ENCODE results near the gene SOX8.
"Not testable (repeated sequence)": the region's sequence is repeated elsewhere in the genome, so short reads cannot be mapped to it uniquely, and the experiment has no call there.

The SOX8 gene

DNA sequence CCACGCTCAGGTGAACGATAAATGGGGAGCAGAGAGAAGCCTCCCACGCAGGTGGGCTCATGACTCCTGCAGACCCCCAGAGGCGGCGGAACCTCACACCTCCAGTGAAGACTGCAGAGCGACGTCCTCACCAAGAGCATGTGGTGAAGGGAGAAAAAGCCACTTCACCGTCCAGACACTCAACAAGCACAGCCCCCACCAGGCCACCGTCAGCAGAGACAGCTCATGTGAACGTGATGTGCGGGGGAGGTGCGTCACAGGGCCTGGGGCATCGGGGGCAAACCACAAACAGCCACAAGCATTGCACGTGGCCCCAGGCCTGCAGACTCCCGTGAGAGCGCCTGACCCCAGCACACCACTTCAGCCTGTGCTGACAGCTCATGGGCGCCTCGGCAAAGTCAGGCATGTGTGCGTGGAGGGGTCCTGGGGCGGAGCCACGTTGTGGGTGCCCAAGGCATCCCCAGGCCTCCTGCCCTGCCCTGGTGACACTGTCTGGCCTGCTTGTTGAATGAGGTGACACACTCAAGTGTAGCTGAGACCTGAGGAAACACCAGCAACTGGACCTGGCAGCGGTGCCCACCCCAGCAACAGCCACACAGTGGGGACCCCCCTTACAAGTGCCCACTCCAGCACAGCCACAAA lies 29.8 kb upstream of the SOX8 start:
- TF ChIP-seq FOXA1 (IDR thresholded peaks at IDR 0.05) (no peak), ELF4 (IDR thresholded peaks at IDR 0.05) (no peak)
- ChIA-PET CTCF (no interaction called here), POLR2A (no interaction called here)
- no peak for DNase-seq (ENCODE audit: extremely low spot score)

GRCh38 chr16:952321-952720 lies 29.2 kb upstream of the SOX8 start:
- ChIA-PET CTCF (interaction anchor here (0.6 kb wide), 1 partner anchor 1929 kb away, joined by 4 read pairs; no protein-coding TSS in a partner anchor), POLR2A (no interaction called here)
- DNase-seq (ENCODE audit: extremely low spot score): no peak
- TF ChIP-seq L3MBTL2 (conservative IDR thresholded peaks at IDR 0.05) (no peak), FOXK2 (IDR thresholded peaks at IDR 0.05) (no peak), CTBP1 (IDR thresholded peaks at IDR 0.05; ENCODE audit: borderline replicate concordance) (no peak), LEF1 (IDR thresholded peaks at IDR 0.05; ENCODE audit: borderline replicate concordance) (no peak), SUZ12 (IDR thresholded peaks at IDR 0.05) (no peak), NFRKB (IDR thresholded peaks at IDR 0.05) (no peak), PKNOX1 (IDR thresholded peaks at IDR 0.05) (no peak), TARDBP (IDR thresholded peaks at IDR 0.05) (no peak)

DNA sequence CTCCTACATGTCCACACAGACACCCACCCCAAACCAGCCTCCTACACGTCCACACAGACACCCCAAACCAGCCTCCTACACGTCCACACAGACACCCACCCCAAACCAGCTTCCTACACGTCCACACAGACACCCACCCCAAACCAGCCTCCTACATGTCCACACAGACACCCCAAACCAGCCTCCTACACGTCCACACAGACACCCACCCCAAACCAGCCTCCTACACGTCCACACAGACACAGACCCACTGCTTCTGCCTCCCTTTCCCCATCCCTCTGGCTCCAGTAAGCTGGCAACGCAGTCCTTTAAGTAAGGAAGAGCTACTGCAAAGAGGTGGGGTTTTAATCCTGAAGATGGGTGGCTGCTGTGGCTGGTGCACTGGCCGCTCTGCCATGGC lies 27.8 kb upstream of the SOX8 start:
- CTCF ChIA-PET; POLR2A ChIA-PET; DNase-seq (ENCODE audit: extremely low spot score): not testable (repeated sequence)

GRCh38 chr16:955766-956165 lies 25.8 kb upstream of the SOX8 start:
- POLR2A ChIA-PET, CTCF ChIA-PET: not testable (repeated sequence)

GRCh38 chr16:959232-960040 lies 22.1 kb upstream of the SOX8 start:
- POLR2A ChIA-PET: no interaction called here
- TF ChIP-seq ELF4 (IDR thresholded peaks at IDR 0.05) (no peak), HDGF (IDR thresholded peaks at IDR 0.05; ENCODE audit: borderline replicate concordance) (no peak), PKNOX1 (IDR thresholded peaks at IDR 0.05) (no peak), FOXM1 (IDR thresholded peaks at IDR 0.05; ENCODE audit: borderline replicate concordance) (no peak), ZNF384 (IDR thresholded peaks at IDR 0.05) (no peak), L3MBTL2 (conservative IDR thresholded peaks at IDR 0.05) (no peak), SP1 (IDR thresholded peaks at IDR 0.05) (no peak), BHLHE40 (IDR thresholded peaks at IDR 0.05; ENCODE audit: borderline replicate concordance) (no peak), TARDBP (IDR thresholded peaks at IDR 0.05) (no peak)
- DNase-seq (ENCODE audit: extremely low spot score): no peak
- CTCF ChIA-PET: no interaction called here

More at GRCh38 chr16:955766-956165, 25.8 kb upstream of the SOX8 start:
- DNase-seq (ENCODE audit: extremely low spot score): not testable (repeated sequence)

GRCh38 chr16:962366-962765 lies 19.2 kb upstream of the SOX8 start:
- no peak for TF ChIP-seq TARDBP (IDR thresholded peaks at IDR 0.05)
- no peak for TF ChIP-seq FOXA1 (IDR thresholded peaks at IDR 0.05)
- TF ChIP-seq CTBP1 (IDR thresholded peaks at IDR 0.05; ENCODE audit: borderline replicate concordance): no peak
- TF ChIP-seq ARNT (IDR thresholded peaks at IDR 0.05): no peak
- TF ChIP-seq HDGF (IDR thresholded peaks at IDR 0.05; ENCODE audit: borderline replicate concordance): no peak
- no peak for TF ChIP-seq FOXK2 (IDR thresholded peaks at IDR 0.05)
- DNase-seq (ENCODE audit: extremely low spot score): no peak
- POLR2A ChIA-PET: no interaction called here
- CTCF ChIA-PET: no interaction called here

DNA sequence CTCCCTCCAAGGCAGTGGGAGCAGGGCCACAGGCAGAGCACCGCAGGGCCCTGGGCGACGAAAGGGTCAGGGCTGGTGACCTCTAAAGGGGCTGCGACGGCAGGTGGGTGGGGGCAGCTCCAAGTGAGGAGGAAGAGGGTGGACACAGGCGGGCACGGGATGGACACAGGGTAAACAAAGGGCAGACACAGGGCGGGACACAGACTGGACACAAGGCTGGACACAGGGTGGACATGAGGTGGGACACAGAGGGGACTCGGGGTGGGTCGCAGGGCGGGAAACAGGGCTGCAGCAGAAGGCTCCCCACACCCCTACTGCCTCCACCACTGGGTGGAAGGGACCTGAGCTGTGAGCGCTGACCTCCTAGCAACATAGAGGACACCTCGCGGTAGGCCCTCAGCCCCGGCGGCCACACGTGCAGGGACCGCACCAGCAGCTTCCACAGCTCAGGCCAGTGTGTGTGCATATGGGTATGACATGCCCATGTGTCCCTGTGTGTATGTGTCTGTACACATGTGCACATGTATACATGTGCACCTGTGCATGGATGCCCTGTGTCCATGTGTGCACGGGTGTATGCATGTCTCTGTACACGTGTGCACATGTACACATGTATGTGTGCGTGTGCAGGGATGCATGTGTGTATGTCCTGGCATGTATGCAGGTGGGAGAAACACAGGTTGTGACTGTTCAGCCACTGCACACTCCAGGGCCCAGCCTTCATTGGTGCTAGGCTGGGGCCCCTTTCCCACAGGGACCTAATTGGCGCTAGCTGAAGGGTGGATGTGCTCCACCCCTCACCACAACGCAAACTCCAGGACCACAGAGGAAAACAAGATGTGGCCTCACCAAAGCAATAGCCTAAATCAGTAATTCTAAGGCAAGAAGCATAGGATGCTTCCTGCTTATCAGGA lies 18.4 kb upstream of the SOX8 start:
- POLR2A ChIA-PET: no interaction called here
- TF ChIP-seq BHLHE40 (IDR thresholded peaks at IDR 0.05; ENCODE audit: borderline replicate concordance): no peak
- no peak for TF ChIP-seq L3MBTL2 (conservative IDR thresholded peaks at IDR 0.05)
- no peak for TF ChIP-seq FOXK2 (IDR thresholded peaks at IDR 0.05)
- no peak for TF ChIP-seq SP1 (IDR thresholded peaks at IDR 0.05)
- TF ChIP-seq ELF4 (IDR thresholded peaks at IDR 0.05): no peak
- no peak for DNase-seq (ENCODE audit: extremely low spot score)
- CTCF ChIA-PET: no interaction called here

DNA sequence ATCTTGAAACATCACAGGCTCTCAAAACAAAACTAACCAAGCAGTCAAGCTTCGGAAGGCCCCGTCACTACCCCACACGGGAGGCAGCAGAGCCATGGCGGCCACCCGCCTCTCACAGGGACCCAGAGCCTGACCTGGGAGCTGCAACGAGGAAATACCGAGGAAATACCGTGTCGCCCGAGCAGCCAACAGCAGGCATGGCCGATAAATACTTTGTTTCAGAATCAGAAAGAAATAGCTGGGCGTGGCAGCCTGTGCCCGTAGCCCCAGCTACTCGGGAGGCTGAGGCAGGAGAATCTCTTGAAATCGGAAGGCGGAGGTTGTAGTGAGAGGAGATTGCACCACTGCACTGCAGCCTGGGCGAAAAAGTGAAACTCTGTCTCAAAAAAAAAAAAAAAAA lies 17.7 kb upstream of the SOX8 start:
- ChIA-PET POLR2A (no interaction called here), CTCF (no interaction called here)
- TF ChIP-seq BHLHE40 (IDR thresholded peaks at IDR 0.05; ENCODE audit: borderline replicate concordance) (no peak), FOXA1 (IDR thresholded peaks at IDR 0.05) (no peak), PKNOX1 (IDR thresholded peaks at IDR 0.05) (no peak), SP1 (IDR thresholded peaks at IDR 0.05) (no peak), ELF4 (IDR thresholded peaks at IDR 0.05) (no peak), ZNF384 (IDR thresholded peaks at IDR 0.05) (no peak), ARNT (IDR thresholded peaks at IDR 0.05) (no peak)
- DNase-seq (ENCODE audit: extremely low spot score): no peak
